MG63 (cell line): ENCODE measurements around the gene ASB8. TPM values are rescaled to one million over a fixed set of nuclear protein-coding genes. Genes with fewer than 3 reads are reported as not detected.
A peak's percentile ranks its signal among the peaks of the same experiment; 100 is the strongest.

Experiments
- DNase-seq: peaks from one replicate; pipeline ENCODE4 v3.0.0-alpha.2; 2020
- H3K27me3 ChIP-seq: fragments of 250-450 bp; sonication (Bioruptor Pico); 2 replicates; pipeline ENCODE4 v1.5.1; 2020; ENCODE audit warnings: mild to moderate bottlenecking, moderate library complexity
- H3K36me3 ChIP-seq: fragments of 250-450 bp; sonication (Bioruptor Pico); 2 replicates; pipeline ENCODE4 v1.5.1; 2020; ENCODE audit warnings: mild to moderate bottlenecking, moderate library complexity
- H3K4me3 ChIP-seq: fragments of 250-450 bp; sonication (Bioruptor Pico); 2 replicates; pipeline ENCODE4 v1.5.1; 2020; ENCODE audit warnings: mild to moderate bottlenecking, moderate library complexity
- H3K9me3 ChIP-seq: fragments of 250-450 bp; sonication (Bioruptor Pico); 2 replicates; pipeline ENCODE4 v1.5.1; 2020; ENCODE audit warnings: mild to moderate bottlenecking, moderate library complexity
- total RNA-seq: library from RNA; depleted of rRNA; stranded (reverse); fragments of >200 nt; shearing (Covaris generic); gene quantifications from 2 replicates; pipeline ENCODE4 v1.2.3, GENCODE V29; 2014; ENCODE audit warnings: low replicate concordance

ASB8 gene
- total RNA-seq, 1 experiment from 2014 or later = 31.3 TPM

DNA sequence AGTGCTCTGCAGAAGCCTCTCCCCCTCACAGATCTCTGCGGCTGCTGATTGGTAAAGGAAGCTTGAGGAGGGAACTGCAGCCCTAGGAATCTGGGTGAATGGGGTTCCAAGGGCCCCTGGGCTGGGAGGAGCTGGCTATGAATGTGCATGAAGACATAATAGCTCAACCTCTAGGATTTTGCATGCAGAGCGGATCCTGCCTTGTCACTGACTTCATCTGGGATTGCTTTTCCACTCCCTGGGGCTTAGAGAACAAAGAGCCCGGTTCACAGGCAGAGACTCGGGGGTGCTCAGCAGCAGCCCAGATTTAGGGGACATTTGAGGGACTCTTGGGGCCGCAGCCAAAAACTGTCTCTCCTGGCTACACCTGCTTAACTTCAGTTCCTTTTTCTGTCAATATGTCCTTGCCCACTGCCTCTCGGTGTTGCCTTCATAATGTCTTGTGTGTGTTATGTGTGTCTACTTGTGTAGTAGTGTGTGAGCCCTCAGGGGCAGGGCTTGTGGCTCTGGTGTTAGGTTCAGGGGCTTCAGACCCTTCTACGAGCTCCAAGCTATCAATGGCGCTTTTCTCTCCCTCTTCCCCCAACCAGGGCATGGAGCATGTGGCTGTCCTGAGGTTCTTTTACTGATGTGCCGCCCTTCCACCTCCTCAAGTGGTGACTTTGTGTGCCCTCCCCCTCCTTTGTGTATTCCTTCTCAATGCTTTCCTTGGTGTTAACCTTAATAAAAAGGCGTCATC, 28.0 kb upstream of the ASB8 start:
- Histone ChIP-seq H3K9me3 (no peaks in the 10 kb centered on the region), H3K36me3 (no peaks in the 10 kb centered on the region), H3K4me3 (no peak overlapping the region), H3K27me3 (peaks cover 61% of the 10 kb centered on the region)
- DNase-seq = no peak

DNA sequence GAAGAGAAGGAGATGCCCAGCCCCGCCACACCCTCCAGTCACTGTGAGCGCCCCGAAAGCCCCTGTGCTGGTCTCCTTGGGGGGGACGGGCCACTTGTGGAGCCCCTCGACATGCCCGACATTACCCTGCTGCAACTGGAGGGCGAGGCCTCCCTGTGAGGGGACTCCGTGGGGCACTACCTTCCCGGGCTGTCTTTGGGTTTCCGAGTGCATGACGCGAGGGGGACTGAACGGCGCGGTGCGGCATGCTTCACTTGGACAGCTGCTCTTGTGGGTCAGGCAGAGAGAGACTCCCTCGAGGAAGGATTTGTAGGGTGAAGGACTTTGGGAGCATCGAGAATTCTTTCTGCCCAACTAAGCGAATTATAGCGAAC, 27.2 kb upstream of the ASB8 start:
- no peak for DNase-seq
- Histone ChIP-seq H3K27me3 (peaks cover 58% of the 10 kb centered on the region), H3K4me3 (no peak overlapping the region), H3K9me3 (no peaks in the 10 kb centered on the region), H3K36me3 (no peaks in the 10 kb centered on the region)

DNA sequence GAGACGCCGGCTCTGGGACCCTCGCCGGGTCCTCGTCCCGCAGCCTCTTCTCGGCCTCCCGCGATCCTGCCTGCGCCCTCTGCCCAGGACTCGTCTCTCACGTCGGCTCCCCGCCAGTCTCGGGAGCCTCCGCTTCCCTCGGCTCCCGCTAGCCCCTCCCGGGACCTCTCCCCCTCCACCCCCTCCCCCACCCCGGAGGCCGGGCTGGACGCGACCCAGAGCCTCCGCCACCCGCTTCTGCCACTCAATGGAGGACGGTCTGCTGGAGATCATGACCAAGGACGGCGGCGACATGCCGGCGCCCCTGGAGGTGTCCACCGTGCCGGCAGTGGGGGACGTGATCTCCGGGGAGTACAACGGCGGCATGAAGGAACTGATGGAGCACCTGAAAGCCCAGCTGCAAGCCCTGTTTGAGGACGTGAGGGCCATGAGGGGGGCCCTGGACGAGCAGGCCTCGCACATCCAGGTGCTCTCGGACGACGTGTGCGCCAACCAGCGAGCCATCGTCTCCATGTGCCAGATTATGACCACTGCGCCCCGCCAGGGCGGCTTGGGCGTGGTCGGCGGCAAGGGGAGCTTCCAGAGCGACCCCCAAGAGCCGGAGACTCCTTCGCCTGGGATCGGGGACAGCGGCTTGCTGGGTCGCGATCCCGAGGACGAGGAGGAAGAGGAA, 26.7 kb upstream of the ASB8 start:
- Histone ChIP-seq H3K4me3 (peak overlapping the region; percentile 34), H3K27me3 (peaks cover 63% of the 10 kb centered on the region), H3K36me3 (no peaks in the 10 kb centered on the region), H3K9me3 (no peaks in the 10 kb centered on the region)
- no peak for DNase-seq

DNA sequence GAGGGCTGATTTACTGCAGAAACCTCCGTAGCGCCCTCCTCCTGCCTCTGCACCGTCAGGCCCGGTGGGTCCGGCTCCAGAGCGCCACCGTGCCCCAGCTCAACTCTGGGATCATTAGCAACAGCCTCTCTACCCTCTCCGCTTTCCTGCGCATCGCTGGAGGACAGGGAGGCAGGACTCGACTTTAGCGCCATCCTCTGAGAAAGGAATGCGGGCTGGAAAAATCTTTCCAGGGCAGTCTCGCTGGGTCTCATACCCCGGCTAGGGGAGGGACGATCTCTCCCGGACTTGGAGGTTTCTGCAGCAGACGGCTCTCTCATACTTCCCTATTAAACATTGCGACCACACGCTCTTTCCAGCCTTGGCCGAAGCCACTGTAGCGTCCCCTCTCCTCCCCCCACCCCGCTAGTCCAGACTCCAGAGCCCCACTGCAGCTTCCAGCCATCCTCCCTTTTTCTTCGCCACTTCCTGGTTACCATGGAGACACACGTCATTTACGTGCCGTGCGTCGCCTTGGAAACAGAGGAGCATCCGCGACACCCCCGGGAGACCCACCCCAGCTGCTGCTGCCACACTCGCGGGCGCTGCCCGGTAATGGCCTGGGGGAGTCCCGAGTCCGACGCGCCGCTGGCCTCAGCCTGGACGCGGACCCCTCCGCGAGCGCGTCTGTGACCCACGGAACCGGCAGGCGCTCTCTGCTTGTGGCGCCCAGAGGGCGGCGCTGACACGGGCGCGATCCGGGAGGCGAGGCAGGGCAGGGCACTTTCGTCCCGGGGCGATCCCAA, 26.0 kb upstream of the ASB8 start, which contains the start of gene CCDC184:
Gene CCDC184 (plus strand): TSS at position 554 of the 785 bp plus-strand sequence. CDS start 479 bp downstream, outside the sequence.
- Histone ChIP-seq H3K27me3 (peaks cover 67% of the 10 kb centered on the region), H3K4me3 (peak within 1 kb of the TSS; percentile 34), H3K36me3 (no peaks in the 10 kb centered on the region), H3K9me3 (no peaks in the 10 kb centered on the region)
- DNase-seq = peak; percentile 26

DNA sequence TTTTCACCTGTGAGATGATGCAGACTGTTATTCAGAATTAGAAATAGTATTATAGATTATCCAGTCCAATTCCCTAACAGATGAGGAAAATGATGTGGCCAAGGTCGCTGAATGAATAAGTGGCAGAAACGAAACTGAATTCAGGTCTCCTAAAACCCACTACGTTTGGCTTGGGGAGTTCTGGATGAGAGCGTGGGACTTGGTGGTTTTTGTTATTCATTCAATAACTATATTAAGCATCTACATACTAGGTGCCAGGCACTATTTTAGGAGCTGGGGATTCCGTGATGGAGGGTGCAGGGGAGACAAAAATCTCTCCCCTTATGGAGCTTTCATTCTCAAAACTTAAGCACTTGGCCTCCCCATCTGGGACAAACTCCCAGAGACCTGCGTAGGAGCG, 25.3 kb upstream of the ASB8 start:
- Histone ChIP-seq H3K4me3 (peak overlapping the region; percentile 34), H3K36me3 (no peaks in the 10 kb centered on the region), H3K9me3 (no peaks in the 10 kb centered on the region), H3K27me3 (peaks cover 73% of the 10 kb centered on the region)
- no peak for DNase-seq

DNA sequence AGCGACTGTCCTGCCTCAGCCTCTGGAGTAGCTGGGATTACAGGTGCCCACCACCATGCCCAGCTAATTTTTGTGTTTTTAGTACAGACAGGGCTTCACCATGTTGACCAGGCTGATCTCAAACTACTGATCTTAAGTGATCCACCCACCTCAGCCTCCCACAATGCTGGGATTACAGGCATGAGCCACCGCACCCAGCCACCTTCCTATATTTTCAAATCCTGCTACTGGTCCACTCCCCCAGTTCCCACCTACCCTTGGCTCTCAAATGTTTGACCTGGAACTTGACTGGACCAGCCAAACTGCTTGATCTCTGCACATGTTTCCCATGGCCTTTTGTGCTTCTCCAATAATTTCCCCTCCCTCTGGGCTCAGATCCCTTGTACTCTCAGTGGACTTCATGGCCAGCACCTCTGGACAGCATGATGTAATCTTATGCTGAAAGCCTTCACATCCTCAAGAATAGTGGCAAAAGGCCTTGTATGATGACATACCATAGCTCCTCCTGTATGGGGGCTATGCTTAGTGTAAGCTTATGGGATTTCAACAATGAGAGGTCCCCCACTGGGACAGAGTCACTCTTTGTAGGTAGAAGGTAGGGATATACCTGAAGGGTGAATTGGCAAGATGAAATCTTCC, 23.7 kb upstream of the ASB8 start:
- peaks cover 81% of the 10 kb centered on the region for H3K27me3 ChIP-seq
- DNase-seq = no peak
- H3K9me3 ChIP-seq = no peaks in the 10 kb centered on the region
- no peak overlapping the region for H3K4me3 ChIP-seq
- no peaks in the 10 kb centered on the region for H3K36me3 ChIP-seq

DNA sequence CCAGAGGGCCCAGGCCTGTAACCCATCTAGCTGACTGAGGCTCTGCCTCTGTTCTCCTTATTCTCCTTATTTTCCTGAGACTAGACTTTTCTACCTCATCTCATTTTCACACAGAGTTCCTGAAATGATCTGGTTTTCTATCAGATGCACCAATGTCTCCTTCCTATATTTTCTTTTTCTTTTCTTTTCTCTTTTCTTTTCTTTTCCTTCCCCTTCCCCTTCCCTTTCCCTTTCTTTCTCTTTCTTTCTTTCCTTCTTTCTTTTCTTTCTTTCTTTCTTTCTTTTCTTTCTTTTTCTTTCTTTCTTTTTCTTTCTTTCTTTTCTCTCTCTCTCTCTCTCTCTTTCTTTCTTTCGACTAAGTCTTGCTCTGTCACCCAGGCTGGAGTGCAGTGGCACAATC, 23.1 kb upstream of the ASB8 start:
- Histone ChIP-seq H3K27me3 (peaks cover 78% of the 10 kb centered on the region), H3K36me3 (no peaks in the 10 kb centered on the region), H3K4me3 (no peak overlapping the region), H3K9me3 (no peaks in the 10 kb centered on the region)
- no peak for DNase-seq

DNA sequence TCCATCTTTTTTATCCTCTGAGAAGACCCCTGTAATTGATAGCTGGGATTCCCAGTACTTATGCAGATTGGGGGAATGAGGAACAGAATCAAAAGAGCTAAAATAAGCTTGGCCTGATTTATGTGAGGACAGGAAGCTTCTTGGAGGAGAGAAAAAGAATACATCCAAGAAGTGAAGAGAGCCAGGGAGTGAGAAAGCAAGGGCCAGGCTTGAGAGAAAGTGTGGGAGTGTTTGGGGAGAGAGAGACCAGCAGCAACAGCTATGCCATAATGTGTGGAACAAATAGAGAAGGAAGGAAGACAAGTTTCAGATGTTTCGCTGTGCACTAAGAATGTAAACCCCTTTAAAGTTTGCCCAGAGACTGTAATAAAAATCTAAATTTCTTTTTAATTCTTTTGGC, 22.2 kb upstream of the ASB8 start:
- no peaks in the 10 kb centered on the region for H3K36me3 ChIP-seq
- no peak overlapping the region for H3K4me3 ChIP-seq
- H3K9me3 ChIP-seq = no peaks in the 10 kb centered on the region
- H3K27me3 ChIP-seq = peaks cover 68% of the 10 kb centered on the region
- DNase-seq = no peak

DNA sequence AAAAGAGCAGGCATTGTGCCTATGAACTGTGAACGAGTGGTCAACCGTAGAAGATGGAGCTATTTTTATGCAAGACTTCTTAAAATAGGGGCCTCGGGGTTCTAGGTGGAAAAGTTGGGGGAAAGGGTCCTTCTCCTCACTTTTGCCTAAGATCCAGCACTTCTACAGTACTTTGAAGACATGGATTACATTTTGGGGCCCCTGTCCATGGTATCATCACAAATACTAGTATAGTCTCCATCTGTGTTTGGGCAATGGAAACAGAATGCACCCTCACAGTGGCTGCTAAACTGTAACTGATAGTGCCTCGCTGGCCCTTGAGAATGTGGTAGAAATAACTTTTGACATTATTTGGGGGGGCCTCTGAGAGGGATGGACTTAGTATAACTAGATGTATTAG, 20.7 kb upstream of the ASB8 start:
- Histone ChIP-seq H3K4me3 (no peak overlapping the region), H3K27me3 (peaks cover 55% of the 10 kb centered on the region), H3K36me3 (no peaks in the 10 kb centered on the region), H3K9me3 (no peaks in the 10 kb centered on the region)
- DNase-seq = no peak

DNA sequence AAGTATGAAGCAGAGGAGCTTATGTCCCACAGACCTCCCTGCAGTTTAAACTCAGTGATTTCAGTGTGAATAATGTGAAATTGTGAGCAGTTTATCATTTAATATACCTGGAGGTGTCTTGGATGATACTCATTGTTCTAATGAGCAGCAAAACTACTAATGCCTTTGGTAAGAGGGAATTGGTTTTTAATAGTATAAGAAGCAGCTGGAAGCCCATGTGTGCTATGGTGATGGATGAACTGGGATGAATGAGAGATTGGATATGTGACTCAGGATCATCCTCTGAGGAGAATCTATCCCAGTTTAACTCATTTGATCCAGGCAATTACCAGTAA, 19.1 kb upstream of the ASB8 start:
- Histone ChIP-seq H3K4me3 (no peak overlapping the region), H3K9me3 (no peaks in the 10 kb centered on the region), H3K36me3 (no peaks in the 10 kb centered on the region), H3K27me3 (peaks cover 39% of the 10 kb centered on the region)
- DNase-seq = no peak

DNA sequence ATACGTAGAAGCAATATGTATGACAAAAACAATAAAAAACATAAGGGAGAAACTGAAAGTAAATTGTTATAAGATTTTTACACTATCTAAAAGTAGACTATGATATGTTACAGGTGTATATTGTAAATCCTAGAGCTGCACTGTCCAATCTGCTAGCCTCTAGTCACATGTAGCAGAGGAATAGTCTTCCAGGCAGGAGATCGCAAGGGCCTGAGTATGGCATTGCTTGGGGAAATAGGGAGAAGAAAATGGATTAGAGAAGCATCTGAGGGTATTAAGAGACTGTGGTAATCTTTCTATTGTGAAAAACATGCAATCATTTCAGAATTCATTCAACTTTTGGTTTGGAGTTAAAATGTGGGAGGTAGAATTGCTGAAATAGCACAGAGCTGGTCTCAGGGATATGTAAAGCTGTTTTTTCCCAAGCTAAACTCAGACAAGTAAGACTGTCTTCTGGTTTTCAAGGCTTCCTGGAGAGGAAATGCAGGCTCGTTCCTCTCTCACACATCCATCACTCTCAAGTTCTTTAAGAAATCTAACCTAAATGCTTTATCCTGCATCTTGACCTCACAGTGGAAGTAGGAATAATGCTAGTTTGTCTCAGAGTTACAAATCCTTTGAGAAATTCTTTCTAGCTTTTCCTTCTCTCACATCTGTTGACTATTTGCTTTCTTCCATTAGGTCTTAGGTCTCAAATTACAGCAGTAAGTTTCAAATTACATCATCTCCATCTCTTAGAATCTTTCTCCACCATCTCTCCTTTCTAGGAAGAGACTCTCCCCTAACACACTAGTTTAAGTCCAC, 18.5 kb upstream of the ASB8 start:
- no peak for DNase-seq
- Histone ChIP-seq H3K36me3 (no peaks in the 10 kb centered on the region), H3K9me3 (no peaks in the 10 kb centered on the region), H3K4me3 (no peak overlapping the region), H3K27me3 (peaks cover 33% of the 10 kb centered on the region)

DNA sequence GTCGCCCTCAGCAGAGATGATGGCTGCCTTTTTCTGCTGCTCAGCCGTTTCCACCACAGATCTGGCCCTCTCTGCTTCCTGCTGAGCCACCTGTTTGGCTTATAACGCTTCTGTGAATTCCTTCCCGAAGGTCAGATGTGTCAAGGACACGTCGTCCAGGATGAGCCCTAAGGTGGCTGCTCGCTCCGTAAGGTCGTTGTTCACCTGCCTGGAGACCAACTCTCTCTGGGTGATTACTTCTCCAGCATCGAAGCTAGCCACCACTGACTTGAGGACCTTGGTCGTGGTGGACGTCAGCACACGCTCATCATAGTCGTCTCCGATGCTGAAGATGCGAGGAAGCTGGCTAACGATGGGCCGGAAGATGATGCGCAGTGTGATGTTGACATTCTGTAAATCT, 11.7 kb upstream of the ASB8 start:
- DNase-seq = no peak
- H3K27me3 ChIP-seq = peaks cover 7% of the 10 kb centered on the region; the same call in 1 of the 2 replicates
- H3K36me3 ChIP-seq = no peaks in the 10 kb centered on the region
- H3K9me3 ChIP-seq = no peaks in the 10 kb centered on the region; the same call in 1 of the 2 replicates
- no peak overlapping the region for H3K4me3 ChIP-seq

DNA sequence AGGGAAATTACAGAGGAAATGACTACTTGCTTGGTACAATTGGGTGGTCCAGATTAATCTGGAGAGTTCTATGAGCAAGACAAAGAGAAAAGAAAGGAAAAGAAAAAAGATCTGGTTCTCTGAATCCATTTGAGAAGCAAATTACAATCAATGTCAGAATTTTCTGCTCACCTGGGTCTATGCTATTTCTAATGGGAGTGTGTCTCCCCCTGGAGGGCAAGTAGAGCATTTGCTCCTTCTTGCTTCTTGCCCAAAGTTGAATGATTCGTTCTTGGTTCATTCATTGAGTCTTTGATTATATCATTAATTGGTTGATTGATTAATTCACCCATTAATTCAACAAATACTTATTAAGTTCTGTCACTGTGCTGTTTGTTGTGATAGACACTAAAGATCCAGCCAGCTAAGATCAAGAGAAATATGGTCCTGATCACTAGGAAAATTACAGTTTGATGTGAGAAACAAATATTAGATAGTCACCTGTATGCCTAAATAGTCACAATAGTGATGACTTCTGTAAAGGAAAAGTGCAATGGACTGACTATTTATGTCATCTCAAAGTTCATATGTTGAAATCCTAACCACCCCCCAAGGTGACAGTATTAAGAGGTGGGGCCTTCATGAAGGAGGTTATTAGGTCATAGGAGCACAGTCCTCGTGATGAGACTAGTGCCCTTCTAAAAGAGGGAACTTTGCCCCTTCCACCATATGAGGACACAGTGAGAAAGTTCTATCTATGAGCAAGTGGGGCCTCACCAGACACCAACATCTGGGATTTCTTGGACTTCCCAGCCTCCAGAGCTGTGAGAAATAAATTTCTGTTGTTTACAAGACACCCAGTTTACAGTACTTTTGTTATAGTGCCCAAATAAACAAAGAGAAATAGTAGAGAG, 8.0 kb upstream of the ASB8 start:
- DNase-seq = no peak
- peaks cover 9% of the 10 kb centered on the region; the same call in 1 of the 2 replicates for H3K27me3 ChIP-seq
- H3K36me3 ChIP-seq = no peaks in the 10 kb centered on the region
- no peak overlapping the region for H3K4me3 ChIP-seq
- no peaks in the 10 kb centered on the region; the same call in 1 of the 2 replicates for H3K9me3 ChIP-seq

DNA sequence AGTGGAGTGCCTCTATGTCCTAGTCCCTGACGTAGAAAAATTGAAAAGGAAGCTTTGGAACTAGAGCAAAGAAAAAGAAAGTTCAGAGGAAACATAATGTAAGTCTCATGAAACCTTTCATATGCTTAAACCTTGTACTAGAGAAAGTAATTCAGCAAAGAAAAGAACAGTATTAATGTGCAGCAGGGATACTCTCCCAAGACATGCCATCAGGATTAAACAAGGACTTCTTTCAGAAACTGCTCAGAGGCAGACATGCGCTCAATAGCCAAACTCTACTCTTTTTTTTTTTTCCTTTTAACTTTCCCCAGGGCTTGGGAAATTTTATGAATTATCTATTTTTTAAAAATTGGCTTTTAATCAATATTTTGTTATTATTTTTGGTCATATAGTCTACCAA, 7.1 kb upstream of the ASB8 start:
- peaks cover 9% of the 10 kb centered on the region; the same call in 1 of the 2 replicates for H3K27me3 ChIP-seq
- DNase-seq = no peak
- no peaks in the 10 kb centered on the region for H3K36me3 ChIP-seq
- no peaks in the 10 kb centered on the region; the same call in 1 of the 2 replicates for H3K9me3 ChIP-seq
- H3K4me3 ChIP-seq = no peak overlapping the region

DNA sequence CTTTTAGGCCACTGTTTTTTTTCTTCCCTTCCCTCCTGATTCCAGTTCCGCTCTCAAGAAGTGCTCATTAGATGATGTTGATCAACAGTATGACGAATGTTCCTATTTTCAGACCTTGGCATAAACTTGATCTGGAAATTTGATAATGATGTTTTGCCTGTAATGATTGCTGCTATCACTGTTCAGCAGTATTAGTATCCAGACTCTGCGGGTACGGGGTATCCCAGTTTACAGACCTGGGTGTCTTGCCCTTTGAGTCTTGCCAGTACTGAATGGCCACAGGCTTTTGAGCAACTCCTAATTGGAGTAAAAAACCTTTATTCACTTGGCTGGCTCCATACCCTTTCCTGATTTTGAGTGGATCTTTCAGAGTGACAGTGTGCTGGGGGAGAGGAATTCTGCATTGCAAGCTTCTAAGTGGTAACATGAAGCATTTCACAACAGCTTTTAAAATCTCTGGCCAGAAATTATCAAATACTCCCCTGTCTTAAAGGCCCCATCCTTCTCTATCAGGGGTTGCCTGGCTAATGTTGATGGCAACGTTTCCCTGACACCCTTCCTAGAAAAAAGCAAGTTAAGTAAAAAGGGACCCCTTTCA, 5.9 kb upstream of the ASB8 start:
- no peaks in the 10 kb centered on the region for H3K36me3 ChIP-seq
- DNase-seq = no peak
- peaks cover 9% of the 10 kb centered on the region; the same call in 1 of the 2 replicates for H3K27me3 ChIP-seq
- no peaks in the 10 kb centered on the region; the same call in 1 of the 2 replicates for H3K9me3 ChIP-seq
- no peak overlapping the region for H3K4me3 ChIP-seq
